ENCODE data around the gene CASQ1. TPM values are rescaled to one million over a fixed set of nuclear protein-coding genes. Genes with fewer than 3 reads are reported as not detected.

Gene CASQ1
- total RNA-seq, 1 donor from 2014 or later, result not detected

- TF ChIP-seq CTCF (IDR thresholded peaks at IDR 0.05; ENCODE audit: insufficient read depth, low read length, poor library complexity, severe bottlenecking), result no peak
- Histone ChIP-seq H3K4me3 (ENCODE audit: low read depth, low read length) (no peak overlapping the region), H3K36me3 (ENCODE audit: control insufficient read depth, insufficient read depth, low read length) (no peaks in the 10 kb centered on the region), H3K27me3 (ENCODE audit: control insufficient read depth, insufficient read depth, low read length) (no peaks in the 10 kb centered on the region)
- DNase-seq (ENCODE audit: low read depth), result no peak
Observed at GRCh38 chr1:160149233-160149632, 41.1 kb upstream of the CASQ1 start.

GRCh38 chr1:160149716-160150115 is 40.7 kb upstream of the CASQ1 start:
- no peak for TF ChIP-seq CTCF (IDR thresholded peaks at IDR 0.05; ENCODE audit: insufficient read depth, low read length, poor library complexity, severe bottlenecking)
- DNase-seq (ENCODE audit: low read depth), result no peak
- H3K36me3 ChIP-seq (ENCODE audit: control insufficient read depth, insufficient read depth, low read length), result no peaks in the 10 kb centered on the region
- H3K27me3 ChIP-seq (ENCODE audit: control insufficient read depth, insufficient read depth, low read length), result no peaks in the 10 kb centered on the region
- H3K4me3 ChIP-seq (ENCODE audit: low read depth, low read length), result no peak overlapping the region

- H3K4me3 ChIP-seq (ENCODE audit: low read depth, low read length), result no peak within 1 kb of the TSS
- no peak for DNase-seq (ENCODE audit: low read depth)
- H3K27me3 ChIP-seq (ENCODE audit: control insufficient read depth, insufficient read depth, low read length), result no peaks in the 10 kb centered on the region
- no peaks in the 10 kb centered on the region for H3K36me3 ChIP-seq (ENCODE audit: control insufficient read depth, insufficient read depth, low read length)
- TF ChIP-seq CTCF (IDR thresholded peaks at IDR 0.05; ENCODE audit: insufficient read depth, low read length, poor library complexity, severe bottlenecking), result no peak
Observed at GRCh38 chr1:160151303-160151702, 39.1 kb upstream of the CASQ1 start, which contains the start of gene ATP1A4. Gene ATP1A4 (plus strand): TSS chr1:160151603. CDS start chr1:160152041, 438 bp downstream.

- no peaks in the 10 kb centered on the region for H3K36me3 ChIP-seq (ENCODE audit: control insufficient read depth, insufficient read depth, low read length)
- no peak for TF ChIP-seq CTCF (IDR thresholded peaks at IDR 0.05; ENCODE audit: insufficient read depth, low read length, poor library complexity, severe bottlenecking)
- DNase-seq (ENCODE audit: low read depth), result no peak
- H3K4me3 ChIP-seq (ENCODE audit: low read depth, low read length), result no peak overlapping the region
- H3K27me3 ChIP-seq (ENCODE audit: control insufficient read depth, insufficient read depth, low read length), result no peaks in the 10 kb centered on the region
Observed at GRCh38 chr1:160154790-160155189, 35.6 kb upstream of the CASQ1 start.

- Histone ChIP-seq H3K27me3 (ENCODE audit: control insufficient read depth, insufficient read depth, low read length) (no peaks in the 10 kb centered on the region), H3K36me3 (ENCODE audit: control insufficient read depth, insufficient read depth, low read length) (no peaks in the 10 kb centered on the region), H3K4me3 (ENCODE audit: low read depth, low read length) (no peak overlapping the region)
- no peak for DNase-seq (ENCODE audit: low read depth)
- no peak for TF ChIP-seq CTCF (IDR thresholded peaks at IDR 0.05; ENCODE audit: insufficient read depth, low read length, poor library complexity, severe bottlenecking)
Observed at GRCh38 chr1:160156361-160156760, 34.0 kb upstream of the CASQ1 start.

GRCh38 chr1:160157174-160157573 is 33.2 kb upstream of the CASQ1 start:
- DNase-seq (ENCODE audit: low read depth), result no peak
- no peak for TF ChIP-seq CTCF (IDR thresholded peaks at IDR 0.05; ENCODE audit: insufficient read depth, low read length, poor library complexity, severe bottlenecking)
- Histone ChIP-seq H3K27me3 (ENCODE audit: control insufficient read depth, insufficient read depth, low read length) (no peaks in the 10 kb centered on the region), H3K36me3 (ENCODE audit: control insufficient read depth, insufficient read depth, low read length) (no peaks in the 10 kb centered on the region), H3K4me3 (ENCODE audit: low read depth, low read length) (no peak overlapping the region)
